Stimulated activated CD4-positive, alpha-beta T cell treated with anti-CD3 and anti-CD28 coated beads, Interleukin-1b, Interleukin-23, amount 100 ng/mL, for 1 hour (primary cell): ENCODE results near the gene COX7A2L.

ENCODE experiments used
- DNase-seq, 2 donors: peaks; one replicate each; pipeline ENCODE4 v3.0.0-alpha.2; 2020; ENCODE audit warnings: low read depth in 2 of 2

The COX7A2L gene

DNA sequence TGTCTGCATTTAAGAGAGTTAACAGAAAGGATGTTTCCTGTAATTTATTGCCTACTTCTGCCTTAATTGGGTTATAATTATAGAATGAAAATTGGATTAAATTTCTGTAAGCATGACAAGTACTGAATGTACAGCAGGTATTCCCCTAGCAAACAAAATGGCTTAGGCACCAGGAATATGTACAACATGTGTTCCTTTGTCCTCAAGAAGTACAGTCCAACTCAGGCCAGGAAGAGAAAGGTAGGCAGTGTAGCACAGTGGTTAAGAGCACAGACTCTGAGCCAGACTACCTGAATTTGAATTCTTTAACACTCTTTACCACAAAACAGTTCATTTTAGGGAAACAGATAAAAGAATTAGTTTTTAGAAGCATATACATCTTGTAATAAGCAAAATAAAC is 43.1 kb downstream of the COX7A2L start:
- no peak for DNase-seq

DNA sequence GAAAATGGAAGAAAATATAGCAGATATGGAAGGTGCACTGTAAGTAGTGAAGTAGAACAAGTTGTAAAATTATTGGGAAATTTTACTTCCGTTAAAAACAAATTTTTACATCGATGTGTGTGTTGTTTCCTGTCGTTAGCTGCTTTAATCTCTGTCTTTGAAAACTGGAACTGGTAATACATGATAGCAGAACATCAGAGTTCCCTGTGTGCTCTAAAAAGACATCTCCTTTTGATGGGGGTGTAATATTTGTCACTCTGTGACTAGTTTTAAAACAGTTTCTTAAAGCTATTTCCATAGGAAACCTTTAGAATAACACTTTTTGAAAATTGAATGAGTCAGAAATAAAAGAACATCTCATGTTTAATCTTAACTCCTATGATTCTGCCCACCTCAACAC is 43.5 kb downstream of the COX7A2L start:
- DNase-seq, result no peak

GRCh38 chr2:42316910-42317309 is 44.1 kb downstream of the COX7A2L start:
- no peak for DNase-seq

GRCh38 chr2:42315844-42316470 is 45.1 kb downstream of the COX7A2L start:
- DNase-seq, result no peak

DNA sequence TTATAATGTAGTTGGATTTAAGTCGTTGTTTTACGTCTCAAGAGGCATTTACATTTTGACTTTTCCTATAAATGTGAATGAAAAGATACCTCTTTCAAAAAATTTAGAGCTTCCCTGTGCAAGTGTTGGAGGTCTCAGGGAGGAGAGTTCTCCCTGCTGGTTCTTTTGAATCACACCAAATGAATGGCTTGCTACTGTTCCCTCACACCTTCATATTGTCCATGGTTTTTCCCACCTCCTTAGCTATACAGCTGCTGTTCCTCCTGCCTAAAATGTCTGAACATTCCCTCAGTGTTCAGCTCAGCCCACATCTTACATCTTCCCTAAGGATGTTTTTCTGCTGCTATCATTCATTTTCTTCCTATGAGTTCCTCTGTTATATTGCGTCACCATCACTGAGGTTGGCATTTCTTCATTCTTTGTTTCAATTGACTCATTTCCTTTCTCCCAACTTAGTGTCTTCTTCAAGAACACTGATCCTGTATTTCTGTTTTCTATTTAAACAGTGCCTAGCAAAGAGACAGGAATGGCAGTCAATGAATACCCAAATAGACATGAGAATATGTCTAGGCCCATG is 46.0 kb downstream of the COX7A2L start:
- DNase-seq, result no peak

GRCh38 chr2:42312106-42312505 is 48.9 kb downstream of the COX7A2L start:
- no peak for DNase-seq

DNA sequence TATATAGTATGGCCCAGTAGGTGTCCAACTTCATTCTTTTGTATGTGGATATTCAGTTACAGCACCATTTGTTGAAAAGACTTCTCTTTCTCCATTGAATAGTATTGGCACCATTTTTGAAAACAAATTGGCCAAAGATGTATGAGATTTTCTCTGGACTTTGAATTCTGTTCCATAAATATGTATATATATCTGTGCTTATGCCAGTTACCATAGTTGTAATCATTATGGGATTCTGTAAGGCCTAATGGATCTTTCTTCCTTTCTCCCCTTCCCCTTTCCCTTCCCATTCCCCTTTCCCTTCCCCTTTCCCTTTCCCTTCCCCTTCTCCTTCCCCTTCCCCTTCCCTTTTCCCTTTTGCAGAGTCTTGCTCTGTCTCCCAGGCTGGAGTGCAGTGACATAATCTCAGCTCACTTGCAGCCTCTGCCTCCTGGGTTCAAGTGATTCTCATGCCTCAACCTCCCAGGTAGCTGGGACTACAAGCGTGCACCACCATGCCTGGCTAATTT is 51.0 kb downstream of the COX7A2L start:
- DNase-seq, result no peak

GRCh38 chr2:42309366-42309765 is 51.7 kb downstream of the COX7A2L start:
- DNase-seq, result no peak

GRCh38 chr2:42307180-42307579 is 53.8 kb downstream of the COX7A2L start:
- DNase-seq, result no peak

DNA sequence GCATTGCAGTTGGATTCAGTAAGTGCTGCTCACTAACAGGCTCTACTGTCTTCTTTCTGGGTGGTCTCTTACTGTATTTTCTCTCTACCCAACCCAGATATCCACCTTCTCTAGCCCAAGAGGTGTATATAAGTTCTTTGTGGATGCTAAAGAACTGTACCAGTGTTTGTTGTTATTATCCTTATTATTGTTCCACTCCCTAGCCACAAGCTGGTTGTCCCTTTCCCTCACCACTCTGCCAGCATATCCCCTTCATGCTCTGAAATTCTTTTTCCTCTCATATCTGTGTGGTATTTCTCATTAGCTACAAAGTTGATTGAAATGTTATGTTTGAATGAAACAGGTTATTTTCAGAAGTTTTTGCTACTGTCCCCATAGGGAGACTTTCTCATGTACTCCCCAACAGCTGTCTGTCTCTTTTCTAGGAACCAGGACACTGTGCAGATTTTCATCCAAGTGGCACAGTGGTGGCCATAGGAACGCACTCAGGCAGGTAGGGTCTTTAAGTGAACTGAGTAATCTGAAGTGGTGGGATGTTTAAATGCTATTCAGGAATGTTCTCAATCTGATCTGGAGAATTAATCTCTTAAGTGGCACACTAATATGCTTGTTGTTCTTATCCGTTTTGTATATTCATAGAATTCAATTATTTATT is 56.8 kb downstream of the COX7A2L start:
- DNase-seq, result no peak

DNA sequence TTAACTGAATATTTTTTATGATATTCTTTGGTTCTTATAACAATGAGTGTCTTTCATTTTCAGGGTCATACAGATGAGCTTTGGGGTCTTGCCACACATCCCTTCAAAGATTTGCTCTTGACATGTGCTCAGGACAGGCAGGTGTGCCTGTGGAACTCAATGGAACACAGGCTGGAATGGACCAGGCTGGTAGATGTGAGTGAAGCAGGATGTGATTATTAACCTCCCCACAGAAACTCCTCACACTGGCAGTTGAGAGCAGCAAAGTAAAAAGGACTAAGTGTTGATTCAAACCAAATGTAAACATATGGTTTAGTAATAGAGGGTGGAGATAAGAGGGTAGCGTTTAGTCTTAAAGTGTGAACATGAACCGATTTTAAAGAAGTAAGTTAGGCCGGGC is 57.8 kb downstream of the COX7A2L start:
- DNase-seq, result no peak

DNA sequence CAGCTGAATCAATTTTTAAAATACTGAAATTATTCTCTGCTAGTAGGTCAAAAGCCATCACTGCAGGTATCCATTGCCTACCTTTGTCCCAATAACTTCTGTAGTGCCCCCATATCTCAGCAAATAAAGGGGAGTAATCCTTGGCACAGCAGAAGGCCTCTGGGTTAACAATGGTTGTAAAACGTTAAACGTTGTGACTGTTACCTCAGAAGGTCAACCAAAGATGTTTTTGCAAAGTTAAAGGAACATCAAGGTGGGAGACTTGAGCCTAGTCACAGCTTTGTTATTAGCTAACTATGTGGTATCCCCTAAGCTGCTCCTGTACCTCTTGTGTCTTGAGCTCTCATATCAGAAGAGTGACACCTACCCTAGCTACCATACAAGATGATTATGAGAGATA is 60.5 kb downstream of the COX7A2L start:
- no peak for DNase-seq
